ENCODE results near the gene PTPRK.

Gene PTPRK

DNA sequence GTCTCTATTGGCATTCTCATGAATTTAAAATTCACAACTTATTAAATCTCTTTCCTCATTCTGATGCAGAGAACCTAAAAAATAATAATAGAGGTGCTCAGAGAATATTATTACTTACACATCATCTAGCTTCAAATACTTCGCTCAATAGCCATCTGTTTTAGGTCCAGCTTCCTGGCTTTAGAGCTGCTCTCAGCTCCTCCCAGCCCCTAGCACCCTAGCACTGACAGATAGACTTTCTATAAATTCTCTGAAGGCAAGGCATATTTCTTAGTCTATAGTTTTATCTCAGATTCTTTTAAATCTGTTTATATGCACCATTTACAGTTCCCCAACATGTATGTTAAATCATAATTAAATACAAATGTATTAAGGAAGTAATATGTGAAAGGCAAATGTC lies 281.3 kb downstream of the PTPRK start:
- DNase-seq: no peak

DNA sequence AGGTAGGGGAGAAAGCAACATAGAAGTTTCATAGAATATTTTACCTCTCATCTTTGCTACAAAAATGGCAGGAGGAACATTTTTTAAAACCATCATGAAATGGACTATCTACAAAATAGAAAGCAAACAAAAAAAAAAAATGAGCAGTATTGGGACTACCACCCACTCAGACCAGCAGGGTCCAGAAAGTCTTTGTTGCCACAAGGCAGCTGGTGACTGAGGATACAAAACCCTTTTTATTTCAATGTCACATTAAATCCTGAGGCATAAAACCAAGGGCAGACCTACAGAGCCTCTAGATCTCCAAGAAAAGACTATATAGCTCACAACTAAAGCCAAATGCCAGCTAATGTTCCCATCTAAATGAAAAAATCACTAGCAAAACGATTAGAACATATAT lies 282.2 kb downstream of the PTPRK start:
- DNase-seq: no peak

DNA sequence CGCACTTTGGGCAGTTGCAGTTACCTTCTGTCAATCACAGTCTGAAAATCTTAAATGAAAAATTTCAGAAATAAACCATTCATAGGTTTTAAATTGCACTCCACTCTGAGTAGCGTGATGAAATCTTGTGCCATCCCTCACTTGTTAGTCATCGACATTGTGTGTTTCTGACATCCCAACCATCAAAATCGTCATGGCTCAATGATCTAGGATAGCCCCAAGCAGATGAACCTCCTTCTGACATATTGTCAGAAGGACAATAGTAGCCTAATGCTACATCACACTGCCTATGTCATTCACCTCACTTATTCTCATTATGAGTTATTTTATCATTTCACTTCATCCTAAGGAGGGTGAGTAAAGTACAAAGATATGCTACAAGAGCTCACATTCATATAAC lies 284.8 kb downstream of the PTPRK start:
- no peak for DNase-seq

DNA sequence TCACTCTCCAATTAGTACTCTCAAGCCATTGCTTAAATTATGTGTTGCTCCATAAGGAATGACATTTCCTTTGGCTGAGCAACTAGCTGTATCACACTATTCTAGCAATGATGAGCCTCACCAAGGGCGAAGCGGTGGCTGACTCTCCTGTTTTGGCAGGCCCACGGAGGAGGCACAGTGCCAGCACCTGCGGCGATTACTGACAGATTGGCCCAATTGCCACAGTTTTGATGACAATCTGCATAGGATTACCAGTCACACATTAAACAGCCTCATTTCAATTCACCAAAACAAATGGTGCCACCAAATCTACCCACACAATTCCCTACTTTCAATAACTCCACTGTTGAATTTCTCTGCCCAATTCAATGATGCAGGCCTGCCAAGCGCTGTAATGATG lies 286.9 kb downstream of the PTPRK start:
- DNase-seq: no peak

DNA sequence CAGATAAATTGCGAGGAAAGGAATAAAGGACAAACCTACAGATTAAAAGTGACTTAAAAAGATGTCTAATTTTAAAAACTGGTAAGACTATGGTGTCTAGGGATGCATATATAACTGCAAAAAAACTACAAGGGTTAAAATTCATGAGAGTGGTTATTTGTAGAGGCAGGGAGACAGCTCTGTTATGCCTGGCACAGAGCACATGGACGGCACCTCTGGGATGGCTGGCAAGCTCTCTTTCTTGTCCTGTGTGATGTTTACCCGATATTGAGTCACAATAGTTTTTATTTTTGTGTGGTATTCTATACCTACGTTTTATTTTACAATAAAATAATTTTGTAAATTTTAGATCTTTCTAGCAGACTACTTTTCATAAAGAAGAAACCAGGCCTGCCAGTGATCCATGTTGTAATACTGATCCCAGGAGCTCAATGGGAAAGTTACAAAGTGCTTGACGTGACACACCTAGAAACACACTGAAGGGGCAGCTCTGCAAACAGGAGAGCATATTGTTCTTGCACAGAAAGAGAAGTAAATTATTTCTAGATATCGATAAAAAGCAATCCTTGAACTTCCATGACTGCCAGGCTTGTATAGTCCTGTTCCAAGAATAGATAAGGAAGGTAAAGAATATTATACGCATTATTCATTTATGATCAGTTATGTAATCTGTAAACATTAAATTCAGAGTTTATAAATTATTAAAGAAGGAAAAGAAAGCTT lies 290.0 kb downstream of the PTPRK start:
- no peak for DNase-seq

DNA sequence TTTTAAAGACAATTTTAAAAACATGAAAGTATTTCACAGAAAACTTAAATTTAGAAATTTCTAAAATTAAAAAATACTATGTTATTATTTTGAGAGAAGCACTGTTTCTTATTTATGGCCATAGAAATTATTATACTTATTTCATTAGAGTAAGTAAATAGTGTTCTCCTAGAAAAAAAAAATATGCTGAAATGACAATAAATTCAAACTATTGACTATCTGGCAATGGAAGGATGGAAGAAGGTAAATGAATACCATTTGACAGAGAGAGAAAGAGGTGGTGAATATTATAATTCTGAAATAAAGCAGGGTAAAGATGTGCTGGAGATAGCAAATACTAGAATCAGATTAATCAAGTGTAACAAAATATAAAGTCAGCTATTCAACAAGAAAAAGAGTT lies 294.8 kb downstream of the PTPRK start:
- no peak for DNase-seq

DNA sequence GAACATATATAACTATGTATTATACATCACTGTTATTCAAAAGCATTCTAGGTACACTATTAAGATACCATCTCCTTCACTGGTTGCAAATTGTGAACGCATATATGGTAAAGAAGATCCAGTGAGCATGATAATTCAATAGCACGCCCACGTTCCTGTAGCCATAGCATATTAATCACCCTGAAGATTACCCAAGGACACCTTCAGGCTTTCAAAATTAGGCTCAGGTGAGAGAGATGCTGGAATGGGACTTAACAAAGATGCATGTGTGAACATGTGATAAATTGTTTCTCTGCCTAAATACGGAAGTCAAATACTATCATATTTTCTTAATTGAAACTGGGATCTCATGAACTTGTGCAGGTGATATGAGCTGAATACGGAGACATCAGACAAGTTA lies 303.5 kb downstream of the PTPRK start:
- no peak for DNase-seq

DNA sequence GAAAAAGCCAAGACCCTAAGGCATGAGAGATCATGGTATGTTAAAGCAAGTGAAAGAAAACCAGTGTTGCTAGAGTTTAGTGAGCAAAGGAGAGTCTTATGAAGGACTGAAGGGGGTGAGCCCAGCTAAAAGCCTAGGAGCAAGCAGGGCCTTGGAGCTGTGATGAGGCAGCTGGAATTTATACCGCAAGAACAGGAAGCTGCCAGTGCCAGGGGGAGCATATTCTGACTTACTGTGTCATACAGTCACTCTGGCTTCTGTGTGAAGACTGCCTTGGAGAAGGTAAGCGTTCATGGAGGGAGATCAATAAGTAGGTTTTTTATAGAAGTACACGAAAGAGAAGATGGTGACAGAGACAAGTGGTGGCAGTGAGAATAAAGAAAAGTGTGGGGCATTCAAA lies 310.6 kb downstream of the PTPRK start:
- no peak for DNase-seq

DNA sequence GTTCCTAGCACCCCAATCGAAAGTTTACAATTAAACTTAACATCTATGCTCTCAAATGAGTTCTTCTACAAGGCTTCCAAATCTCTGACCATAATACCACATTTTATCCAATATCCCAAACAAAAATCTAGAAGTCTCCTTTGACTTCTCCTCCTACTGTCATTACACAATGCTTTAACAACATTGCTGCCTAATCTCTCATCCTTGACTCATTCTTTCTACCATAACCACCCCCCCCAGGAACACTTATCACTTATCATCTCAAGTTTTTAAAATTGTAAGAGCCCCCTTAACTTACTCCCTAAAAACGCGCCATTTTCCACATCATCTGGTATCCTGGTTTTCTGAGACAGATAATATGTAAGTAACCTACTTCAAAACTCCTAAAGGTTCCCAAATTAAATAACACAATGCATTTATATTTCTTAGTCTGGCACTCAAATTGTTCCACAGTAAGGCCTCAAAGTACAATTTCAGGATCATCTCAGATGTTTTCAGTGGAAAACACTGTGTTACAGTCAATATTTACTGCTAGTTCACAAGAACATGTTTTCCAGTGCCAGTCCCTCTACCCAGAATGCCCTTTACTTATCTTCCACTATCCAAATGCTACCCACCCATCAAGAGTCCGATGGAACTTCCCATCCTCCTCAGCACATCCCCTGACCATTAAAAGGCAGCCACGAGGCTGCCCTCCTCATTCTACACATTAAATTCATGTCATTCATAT lies 311.4 kb downstream of the PTPRK start:
- DNase-seq: no peak

DNA sequence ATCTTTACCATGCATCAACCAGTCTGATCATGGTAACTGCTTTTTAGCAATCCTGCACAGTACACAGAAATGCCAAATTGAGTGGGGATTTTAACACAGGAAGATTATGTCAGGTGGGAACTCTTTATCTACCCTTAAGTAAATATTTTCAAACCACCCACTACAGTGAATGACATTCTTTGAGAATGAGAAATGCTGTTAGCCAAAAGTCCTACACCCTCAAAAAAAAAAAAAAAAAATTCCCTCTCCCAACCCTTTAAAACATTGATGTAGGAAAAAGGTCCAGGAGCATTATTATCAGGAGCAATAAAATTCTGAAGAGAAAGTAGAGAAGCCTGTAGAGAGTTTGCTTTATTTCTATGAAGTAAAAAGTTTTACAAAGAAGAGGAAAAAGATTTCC lies 312.3 kb downstream of the PTPRK start:
- no peak for DNase-seq

DNA sequence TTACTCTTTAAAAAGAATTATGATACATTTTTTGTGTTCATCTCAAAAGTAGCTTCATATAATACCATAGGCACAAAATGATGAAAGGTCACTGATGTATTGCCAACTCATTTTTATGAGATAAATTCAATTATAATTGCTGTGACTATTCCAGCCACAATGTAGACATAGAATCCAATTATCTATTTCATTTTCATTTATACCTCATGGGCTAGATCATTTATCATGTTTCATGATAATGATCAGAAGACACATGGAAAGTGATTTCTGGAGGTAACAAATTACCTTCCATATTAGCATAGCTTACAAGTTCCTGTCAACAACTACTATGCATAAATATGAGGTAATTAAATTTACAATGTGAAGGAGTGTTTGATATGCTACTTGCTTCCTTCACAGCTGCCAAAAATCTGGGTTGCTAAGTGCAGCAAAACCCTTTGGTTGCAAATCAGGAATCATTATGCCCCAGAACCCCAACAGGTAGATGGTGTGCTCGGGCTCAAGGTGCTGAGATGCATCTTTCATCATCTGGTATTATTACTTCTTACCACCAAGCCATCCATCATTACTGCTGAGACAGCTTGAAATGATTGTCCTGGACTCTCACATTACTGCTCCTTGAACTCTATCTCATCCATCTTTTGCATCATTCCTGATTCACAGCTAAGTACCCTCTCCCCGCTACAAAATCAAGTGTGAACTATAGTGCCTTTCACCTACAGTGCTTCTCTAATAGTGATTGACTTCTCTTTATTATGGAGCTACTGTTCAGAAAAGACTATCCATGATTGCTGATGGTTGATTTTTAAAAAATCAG lies 313.6 kb downstream of the PTPRK start:
- DNase-seq: no peak

DNA sequence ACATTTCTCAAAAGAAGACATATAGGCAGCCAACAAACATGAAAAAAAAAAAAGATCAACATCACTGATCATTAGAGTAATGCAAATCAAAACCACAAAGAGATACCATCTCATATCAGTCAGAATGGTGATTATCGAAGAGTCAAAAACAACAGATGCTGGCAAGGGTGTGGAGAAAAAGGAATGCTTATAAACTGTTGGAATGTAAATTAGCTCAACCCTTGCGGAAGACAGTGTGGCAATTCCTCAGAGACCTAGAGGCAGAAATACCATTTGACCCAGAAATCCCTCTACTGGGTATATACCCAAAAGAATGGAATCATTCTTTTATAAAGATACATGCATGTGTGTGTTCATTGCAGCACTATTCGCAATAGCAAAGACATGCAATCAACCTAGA lies 315.8 kb downstream of the PTPRK start:
- no peak for DNase-seq

DNA sequence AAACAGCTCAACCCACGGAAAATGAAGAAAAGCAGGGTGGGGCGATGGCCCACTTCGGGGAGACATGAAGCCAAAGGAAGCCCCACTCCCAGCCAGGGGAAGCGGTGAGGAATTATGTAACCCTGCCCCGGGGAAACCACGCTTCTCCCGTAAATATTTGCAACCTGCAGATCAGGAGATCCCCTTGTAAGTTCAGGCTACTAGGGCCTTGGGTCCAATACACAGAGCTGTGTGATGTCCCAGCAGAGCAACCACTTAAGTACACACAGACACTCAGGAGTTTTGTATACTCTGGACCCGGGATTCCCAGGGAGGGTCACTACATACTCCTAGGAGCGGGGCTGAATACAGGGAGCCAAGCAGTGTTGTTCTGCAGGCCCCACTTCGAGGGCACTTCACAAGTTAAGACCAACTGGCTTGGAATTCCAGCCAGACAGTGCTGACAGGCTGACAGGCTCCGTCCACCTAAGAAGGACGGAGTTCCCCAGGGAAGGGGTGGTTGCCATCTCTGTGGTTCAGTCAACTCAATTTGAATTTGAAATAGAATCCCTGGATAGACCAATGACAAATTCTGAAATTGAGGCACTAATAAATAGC lies 318.1 kb downstream of the PTPRK start:
- no peak for DNase-seq

DNA sequence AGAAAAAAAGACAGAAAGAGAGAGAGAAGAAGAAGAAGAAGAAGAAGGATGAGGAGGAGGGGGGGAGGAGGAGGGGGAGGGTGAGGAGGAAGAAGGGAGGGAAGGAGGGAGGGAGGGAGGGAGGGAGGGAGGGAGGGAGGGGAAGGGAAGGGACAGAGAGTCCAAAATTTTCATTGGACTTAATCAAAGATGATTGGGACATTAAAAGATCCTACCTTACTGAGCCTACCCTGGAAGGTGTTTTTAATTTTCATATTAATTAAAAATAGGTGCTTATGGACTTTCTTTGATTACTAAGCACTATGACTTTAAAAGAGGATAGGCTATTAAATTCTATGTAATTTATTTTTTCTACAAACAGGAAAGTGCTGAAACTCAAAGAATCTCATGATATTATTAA lies 319.6 kb downstream of the PTPRK start:
- no peak for DNase-seq

DNA sequence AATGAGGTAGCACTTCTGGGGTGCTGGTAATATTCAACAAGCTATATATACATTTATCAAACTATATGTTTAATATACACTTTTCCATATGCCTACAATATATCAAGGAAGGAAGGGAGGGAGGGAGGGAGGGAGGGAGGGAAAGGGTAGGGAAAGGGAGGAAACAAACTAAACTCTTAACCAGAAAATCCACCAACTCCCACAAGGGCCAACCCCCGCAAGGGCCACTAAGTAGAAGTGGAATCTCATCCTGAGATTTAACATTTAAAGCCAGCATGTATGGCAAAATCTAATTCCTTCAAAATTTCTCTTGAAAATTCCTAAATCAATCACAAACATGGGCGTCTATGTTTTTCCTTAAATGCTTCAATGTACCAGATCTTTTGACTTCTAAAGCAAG lies 320.9 kb downstream of the PTPRK start:
- no peak for DNase-seq

DNA sequence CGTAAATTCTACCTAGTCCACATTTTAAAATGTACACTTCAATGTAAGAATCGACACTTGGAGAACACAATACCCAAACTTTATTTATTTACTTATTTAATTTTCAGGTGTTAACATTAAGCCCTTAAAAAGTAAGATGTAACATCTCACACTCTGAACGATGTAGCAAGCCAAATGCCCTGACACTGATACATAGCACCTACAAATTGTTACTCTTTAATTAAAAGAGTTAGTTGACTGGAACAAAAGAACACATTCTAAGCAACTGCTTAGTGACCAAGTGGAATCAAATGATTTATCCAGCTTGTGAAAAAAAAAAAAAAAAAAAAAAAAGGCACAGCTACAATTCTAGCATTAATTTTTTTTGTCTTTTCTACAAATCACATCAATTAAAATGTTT lies 327.4 kb downstream of the PTPRK start:
- DNase-seq: no peak

DNA sequence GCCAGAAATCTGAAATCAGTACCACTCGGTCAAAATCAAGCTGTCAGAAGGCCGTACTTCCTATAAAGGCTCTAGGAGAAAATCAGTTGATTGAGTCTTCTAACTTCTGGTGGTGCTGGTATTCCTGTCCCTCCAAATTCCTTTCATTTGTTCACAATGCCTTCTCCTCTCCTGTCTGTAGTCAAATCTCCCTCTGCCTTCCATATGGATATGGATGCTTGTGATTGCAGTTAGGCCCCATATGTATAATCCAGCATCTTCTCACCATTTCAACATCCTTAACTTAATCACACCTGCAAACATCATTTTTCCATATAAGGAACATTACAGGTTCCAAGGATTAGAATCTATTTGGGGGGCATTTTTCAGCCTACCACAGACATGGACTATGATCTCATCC lies 331.7 kb downstream of the PTPRK start:
- no peak for DNase-seq

DNA sequence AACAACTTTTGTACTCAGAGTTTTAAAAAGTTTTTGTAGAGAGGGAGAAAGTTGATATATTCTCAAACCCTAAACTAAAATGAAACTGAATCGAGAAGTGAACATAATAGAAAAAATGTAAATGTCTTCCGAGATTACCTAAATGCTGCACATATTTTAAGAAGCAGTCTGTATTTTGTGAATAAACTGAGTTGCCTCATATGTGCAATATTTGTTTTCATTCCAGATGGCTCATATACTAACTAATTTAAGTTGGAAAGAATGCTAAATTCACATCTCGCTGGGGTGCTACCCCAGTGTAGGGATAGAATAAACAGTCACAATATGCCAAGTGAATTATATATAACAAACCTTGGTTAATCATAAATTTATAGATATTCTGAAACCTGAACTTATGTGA lies 333.7 kb downstream of the PTPRK start:
- DNase-seq: no peak

DNA sequence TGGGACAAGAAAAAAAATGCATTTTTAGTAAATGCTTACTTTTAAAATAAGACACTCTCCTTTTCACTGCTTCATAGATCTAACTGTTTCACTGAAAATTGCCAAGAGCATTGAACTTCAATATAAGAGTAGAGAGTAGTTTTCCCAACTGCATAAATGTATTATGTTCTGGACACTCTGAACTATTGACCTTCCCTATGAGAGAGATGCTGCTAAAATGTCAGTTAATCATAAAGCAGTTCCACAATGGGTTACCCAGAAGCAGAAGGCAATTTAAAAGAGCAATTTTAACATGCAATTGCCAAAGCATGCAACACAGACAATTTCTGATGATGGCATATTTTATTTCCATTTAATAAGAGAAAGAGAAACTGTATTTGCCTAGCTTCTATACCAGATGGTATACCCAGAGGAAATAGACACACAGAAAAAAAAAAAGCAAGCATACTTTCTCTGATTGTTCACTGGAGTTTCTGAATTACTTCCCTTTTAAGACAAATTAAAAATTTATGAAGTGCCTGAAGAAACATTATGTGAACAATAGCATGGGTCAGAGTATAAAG lies 340.4 kb downstream of the PTPRK start:
- no peak for DNase-seq

DNA sequence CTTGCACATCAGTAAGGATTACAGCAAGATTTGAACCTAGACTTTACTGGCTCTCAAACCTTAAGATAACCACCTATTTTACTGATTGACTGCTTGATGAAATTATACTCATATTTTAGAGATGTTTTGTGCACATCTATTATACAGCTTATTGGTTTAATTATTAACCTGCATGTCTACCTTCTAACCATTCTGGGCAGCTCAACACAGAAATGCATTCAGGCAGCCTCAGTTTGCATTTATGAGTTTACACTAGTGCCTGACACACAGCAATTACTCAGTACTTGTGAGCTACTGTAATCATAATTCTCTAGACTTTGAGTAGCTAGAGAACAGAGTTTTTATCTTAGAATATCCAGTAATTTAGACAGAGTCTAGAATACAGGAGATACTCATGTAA lies 345.7 kb downstream of the PTPRK start:
- no peak for DNase-seq

DNA sequence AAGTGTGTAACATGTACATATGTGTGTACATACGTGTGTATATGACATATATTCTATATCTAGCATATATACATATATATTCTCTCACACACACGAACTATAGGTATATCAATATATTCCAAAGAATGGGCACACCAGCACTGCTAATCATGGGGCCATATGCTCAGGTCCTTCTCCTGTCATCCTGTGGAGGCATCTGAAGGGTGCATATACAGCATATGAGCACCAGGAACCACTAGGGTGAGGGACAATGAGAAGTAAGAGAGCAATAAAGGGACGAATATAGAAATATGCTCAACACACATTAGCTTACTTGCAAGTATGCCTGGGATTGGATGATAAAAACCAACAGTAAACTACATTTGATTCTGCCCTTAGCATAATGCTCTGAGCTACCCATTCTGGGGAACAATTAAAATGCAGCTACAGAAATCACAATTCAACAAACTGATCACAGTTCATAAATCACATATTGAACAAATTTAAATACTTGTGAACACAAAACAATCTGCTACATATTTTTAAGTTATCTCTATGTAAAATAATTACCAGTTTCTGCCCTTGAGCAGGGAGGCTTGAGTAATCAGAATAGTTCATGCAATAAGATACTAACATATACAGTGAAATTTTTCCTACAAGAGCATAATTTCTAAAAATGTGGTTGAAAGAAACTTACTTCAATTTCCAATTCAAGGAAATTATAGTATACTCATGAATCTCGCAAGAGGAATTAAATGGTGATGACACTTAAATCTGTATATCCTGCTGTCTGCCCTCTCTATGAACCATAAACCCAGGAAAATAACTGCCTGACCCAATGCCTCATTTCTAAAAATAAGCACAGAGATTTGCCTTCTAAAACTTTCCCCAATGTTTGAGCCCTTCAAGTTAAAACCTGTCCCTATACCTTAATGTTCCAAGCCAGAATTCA lies 347.4 kb downstream of the PTPRK start:
- no peak for DNase-seq

DNA sequence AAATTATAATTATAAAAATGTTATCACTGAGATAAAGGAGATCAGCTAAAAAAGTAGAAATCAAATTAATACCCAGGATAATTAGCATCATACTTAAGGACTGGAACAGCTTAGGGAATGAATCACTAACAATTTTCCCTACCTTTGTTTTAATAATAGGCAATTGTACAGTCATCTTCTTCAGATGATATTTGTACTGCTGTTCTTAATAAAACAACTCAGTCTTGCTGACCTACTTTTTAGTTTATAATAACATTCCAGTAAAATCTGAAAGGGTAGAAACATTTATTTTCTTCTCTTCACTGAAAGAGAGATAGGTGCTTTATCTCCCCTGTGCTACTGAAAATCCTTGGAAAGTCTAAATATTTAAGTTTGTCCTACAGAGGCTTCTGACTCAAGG lies 348.3 kb downstream of the PTPRK start:
- DNase-seq: no peak
